GM12874 (cell line): ENCODE data around the gene SNRK.

ENCODE experiments used
- CTCF ChIP-seq: IDR thresholded peaks from 2 replicates; pipeline ENCODE4 v1.5.1; 2011; ENCODE audit warnings: low read depth, mild to moderate bottlenecking, control low read depth, low read length, moderate library complexity; ENCODE audit not compliant: insufficient read depth

Gene SNRK

GRCh38 chr3:43248185-43248583 is 38.2 kb upstream of the SNRK start:
- no peak for TF ChIP-seq CTCF

GRCh38 chr3:43248973-43249372 is 37.4 kb upstream of the SNRK start:
- no peak for TF ChIP-seq CTCF

GRCh38 chr3:43249405-43249804 is 36.9 kb upstream of the SNRK start:
- TF ChIP-seq CTCF: no peak

- TF ChIP-seq CTCF: no peak
These were observed 33.0 kb upstream of the SNRK start for GRCh38 chr3:43253294-43253693.

- TF ChIP-seq CTCF: no peak
These were observed 32.2 kb upstream of the SNRK start for GRCh38 chr3:43254125-43254524.

GRCh38 chr3:43255662-43256061 is 30.7 kb upstream of the SNRK start:
- no peak for TF ChIP-seq CTCF

GRCh38 chr3:43256714-43257461 is 29.5 kb upstream of the SNRK start:
- no peak for TF ChIP-seq CTCF
